Measurements from ENCODE around the gene QRICH1.
A peak's percentile ranks its signal among the peaks of the same experiment; 100 is the strongest.

The QRICH1 gene

DNA sequence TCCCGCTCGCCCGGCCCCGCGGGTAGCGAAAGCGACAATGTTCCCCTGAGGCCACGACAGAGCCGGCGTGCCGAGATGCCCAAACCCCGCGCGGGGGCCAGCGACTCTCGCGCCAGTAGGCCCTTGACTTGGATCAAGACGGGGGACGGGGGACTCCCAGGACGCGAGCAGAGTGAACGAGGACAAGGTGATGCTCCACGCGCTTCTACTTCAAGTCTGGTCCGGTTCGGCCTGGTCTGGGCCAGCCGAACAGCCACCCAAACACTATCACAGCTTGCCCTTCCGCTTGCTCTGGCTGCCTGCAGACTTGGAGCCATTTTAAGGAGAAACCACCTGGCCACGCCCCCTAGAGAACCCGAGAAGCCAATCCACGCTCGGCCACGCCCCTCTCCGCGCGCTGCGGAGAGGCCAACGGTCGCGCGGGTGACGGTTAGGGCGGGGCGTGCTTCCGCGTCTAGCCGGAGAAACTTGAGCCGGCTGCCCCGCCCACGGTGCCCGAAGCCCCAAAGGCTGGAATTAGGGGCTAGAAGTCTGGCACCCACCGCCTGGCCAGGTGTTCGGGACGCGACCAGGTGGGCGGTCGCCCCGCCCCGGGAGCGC lies 72.6 kb downstream of the QRICH1 start:
- peaks cover 32% of the 10 kb centered on the region for H3K36me3 Mint-ChIP-seq (ENCODE audit: low read depth)
- TF ChIP-seq, protein P1, sequence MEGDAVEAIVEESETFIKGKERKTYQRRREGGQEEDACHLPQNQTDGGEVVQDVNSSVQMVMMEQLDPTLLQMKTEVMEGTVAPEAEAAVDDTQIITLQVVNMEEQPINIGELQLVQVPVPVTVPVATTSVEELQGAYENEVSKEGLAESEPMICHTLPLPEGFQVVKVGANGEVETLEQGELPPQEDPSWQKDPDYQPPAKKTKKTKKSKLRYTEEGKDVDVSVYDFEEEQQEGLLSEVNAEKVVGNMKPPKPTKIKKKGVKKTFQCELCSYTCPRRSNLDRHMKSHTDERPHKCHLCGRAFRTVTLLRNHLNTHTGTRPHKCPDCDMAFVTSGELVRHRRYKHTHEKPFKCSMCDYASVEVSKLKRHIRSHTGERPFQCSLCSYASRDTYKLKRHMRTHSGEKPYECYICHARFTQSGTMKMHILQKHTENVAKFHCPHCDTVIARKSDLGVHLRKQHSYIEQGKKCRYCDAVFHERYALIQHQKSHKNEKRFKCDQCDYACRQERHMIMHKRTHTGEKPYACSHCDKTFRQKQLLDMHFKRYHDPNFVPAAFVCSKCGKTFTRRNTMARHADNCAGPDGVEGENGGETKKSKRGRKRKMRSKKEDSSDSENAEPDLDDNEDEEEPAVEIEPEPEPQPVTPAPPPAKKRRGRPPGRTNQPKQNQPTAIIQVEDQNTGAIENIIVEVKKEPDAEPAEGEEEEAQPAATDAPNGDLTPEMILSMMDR (IDR thresholded peaks at IDR 0.05; ENCODE audit: unreplicated experiment in 3 of 3): no peak
- peaks cover 22% of the 10 kb centered on the region for H3K4me1 Mint-ChIP-seq
- peak overlapping the region; percentile 96 to 98 (median 98) for H3K4me3 Mint-ChIP-seq
- H3K27ac Mint-ChIP-seq: peak overlapping the region; percentile 95 to 99 (median 96)
- H3K27me3 Mint-ChIP-seq (ENCODE audit: low read depth): no peaks in the 10 kb centered on the region
- H3K9me3 Mint-ChIP-seq: no peaks in the 10 kb centered on the region

DNA sequence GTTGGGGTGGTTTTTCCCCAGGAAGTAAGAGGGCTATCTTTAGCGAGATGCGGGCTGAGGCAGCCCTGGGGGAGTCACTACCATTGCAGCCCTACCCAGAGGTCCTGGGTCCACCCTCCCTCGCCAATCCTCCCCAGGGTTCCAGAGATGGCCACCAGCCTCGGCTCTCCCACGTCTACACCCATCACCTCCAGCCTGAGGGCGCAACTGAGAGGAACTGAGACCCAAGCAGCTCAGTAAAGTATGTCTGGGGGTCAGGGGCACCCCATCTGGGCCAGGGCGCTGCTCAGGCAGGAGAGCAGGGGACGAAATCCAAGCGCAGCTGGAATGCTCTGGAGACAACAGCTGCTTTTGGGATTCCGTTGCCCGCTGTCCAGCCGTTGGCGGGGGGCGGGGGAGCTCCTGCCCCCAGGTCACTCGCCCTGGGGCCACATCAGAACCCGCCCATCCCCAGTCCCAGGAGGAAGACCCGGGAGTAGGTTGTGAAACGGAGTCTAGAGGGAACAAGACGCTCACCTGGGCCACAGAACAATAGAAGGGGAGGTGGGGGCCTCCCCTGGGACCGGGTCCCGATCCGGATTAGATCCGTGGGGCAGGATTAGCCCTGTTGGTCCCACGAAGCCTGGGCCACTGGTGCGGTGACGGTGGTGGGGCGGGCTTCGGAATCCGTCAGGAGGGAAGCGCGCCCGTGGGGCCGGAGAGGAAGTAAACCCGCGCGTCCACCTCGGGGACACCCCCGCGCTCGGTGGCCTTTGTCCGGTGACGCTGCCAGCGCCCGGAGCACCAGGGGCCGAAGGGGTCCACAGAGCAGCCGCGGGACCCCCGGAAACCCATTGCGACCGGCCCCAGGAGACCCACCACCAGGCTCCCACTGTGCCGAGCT lies 73.3 kb downstream of the QRICH1 start:
- Mint-ChIP-seq H3K9me3 (no peaks in the 10 kb centered on the region), H3K4me1 (peaks cover 19% of the 10 kb centered on the region), H3K4me3 (peak overlapping the region; percentile 96 to 98 (median 98)), H3K36me3 (ENCODE audit: low read depth) (peaks cover 29% of the 10 kb centered on the region), H3K27ac (peak overlapping the region; percentile 74 to 96 (median 95)), H3K27me3 (ENCODE audit: low read depth) (peaks cover 3% of the 10 kb centered on the region)
- TF ChIP-seq, protein P1 (IDR thresholded peaks at IDR 0.05; ENCODE audit: unreplicated experiment in 3 of 3): no peak

DNA sequence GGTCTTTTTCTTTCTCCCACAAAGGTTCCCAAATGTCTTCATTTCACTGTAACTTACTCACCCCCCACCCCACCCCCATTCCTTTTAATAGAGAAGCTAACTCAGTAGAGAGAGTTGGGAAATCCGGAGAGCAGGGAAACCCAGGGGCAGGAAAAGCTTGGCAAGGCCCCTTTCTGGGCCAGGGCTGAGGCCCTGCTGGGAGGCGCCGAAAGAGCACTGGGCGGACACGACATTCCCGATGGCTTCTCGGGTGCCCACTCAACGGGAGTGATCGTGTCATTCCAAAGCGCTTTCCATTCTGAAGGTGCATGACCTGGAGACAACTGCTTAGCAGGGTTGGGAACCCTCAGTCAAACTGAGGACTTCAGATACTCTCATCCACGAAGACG lies 73.9 kb downstream of the QRICH1 start:
- Mint-ChIP-seq H3K27ac (peak overlapping the region; percentile 51 to 76 (median 74)), H3K9me3 (no peaks in the 10 kb centered on the region), H3K4me3 (peak overlapping the region; percentile 96 to 98 (median 98)), H3K4me1 (peaks cover 15% of the 10 kb centered on the region), H3K36me3 (ENCODE audit: low read depth) (peaks cover 29% of the 10 kb centered on the region), H3K27me3 (ENCODE audit: low read depth) (peaks cover 3% of the 10 kb centered on the region)
- TF ChIP-seq, protein P1 (IDR thresholded peaks at IDR 0.05; ENCODE audit: unreplicated experiment in 3 of 3): no peak

DNA sequence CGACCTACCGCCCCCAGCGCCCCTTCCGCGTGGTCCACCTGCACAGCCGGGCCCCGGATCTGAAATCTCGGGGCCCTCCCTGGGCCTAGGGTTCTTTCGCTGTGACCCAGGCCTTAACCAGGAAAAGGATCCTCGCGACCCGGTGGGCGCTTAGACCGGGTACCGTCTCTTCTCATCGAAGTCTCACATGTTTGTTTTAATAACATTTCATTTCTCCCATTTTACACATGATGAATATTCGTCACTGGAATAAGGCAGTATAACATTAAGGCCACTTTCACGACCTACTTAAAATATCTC lies 75.2 kb downstream of the QRICH1 start:
- Mint-ChIP-seq H3K9me3 (no peaks in the 10 kb centered on the region), H3K4me1 (peaks cover 15% of the 10 kb centered on the region), H3K36me3 (ENCODE audit: low read depth) (peaks cover 19% of the 10 kb centered on the region), H3K4me3 (peak overlapping the region; percentile 86 to 98 (median 96)), H3K27ac (peak overlapping the region; percentile 55 to 80 (median 64)), H3K27me3 (ENCODE audit: low read depth) (peaks cover 3% of the 10 kb centered on the region)
- TF ChIP-seq, protein P1 (IDR thresholded peaks at IDR 0.05; ENCODE audit: unreplicated experiment in 3 of 3): no peak

DNA sequence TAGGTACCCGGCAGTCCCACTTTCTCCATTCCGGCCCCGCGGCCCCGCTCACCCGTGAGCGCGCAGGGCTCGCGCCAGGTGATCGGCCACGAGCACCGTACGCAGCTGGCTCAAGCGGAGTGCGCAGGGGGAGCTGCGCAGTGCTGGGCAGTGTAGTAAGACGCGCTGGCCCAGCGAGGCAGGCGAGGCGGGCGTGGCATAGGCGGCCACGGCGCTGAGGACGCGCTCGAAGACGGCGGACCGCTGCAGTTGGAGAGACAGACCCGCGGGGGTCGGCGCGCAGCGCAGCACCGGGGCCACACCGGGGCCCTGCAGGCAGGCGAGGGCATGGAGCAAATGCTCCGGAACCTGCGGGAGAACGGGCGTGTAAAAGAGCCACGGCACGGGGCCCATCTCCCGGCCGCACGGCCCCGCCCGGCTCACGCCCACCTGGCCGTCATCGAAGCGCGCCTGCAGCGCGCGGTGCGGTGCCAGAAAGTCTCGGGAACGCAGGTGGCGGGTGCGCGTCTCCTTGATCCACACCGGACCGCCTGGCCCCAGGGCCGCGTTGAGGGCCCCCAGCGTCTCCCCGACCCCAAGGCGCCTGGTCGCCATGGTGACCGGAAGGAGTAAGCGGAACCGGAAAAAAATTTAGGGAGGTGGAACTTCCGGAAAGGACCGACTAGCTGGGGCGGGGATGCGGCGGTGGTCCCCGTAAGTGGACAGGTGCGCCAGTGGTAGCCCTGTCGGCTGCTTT lies 75.7 kb downstream of the QRICH1 start, which contains the start of gene DALRD3:
Gene DALRD3 (minus strand): TSS at position 610 of the 736 bp plus-strand sequence. CDS start 16 bp downstream, at position 594.
- peak within 1 kb of the TSS; percentile 55 to 80 (median 64) for H3K27ac Mint-ChIP-seq
- peaks cover 3% of the 10 kb centered on the region for H3K27me3 Mint-ChIP-seq (ENCODE audit: low read depth)
- H3K36me3 Mint-ChIP-seq (ENCODE audit: low read depth): peaks cover 17% of the 10 kb centered on the region
- no peaks in the 10 kb centered on the region for H3K9me3 Mint-ChIP-seq
- peaks cover 13% of the 10 kb centered on the region for H3K4me1 Mint-ChIP-seq
- H3K4me3 Mint-ChIP-seq: peak within 1 kb of the TSS; percentile 96 to 98 (median 98)
- TF ChIP-seq, protein P1 (IDR thresholded peaks at IDR 0.05; ENCODE audit: unreplicated experiment in 3 of 3): no peak

Data from nephron (organoid).